K562 (cell line): ENCODE data around the gene HBEGF. TPM values are rescaled to one million over a fixed set of nuclear protein-coding genes. Genes with fewer than 3 reads are reported as not detected.

Experiments used
- ATAC-seq: fragments of 200-7000 bp; cut with Tn5 transposase; 3 replicates; pipeline ENCODE4 v1.9.1; 2020; ENCODE audit warnings: moderate library complexity
- BruUV-seq: library from RNA; stranded (reverse); fragments of 400-500 nt; replicated peaks from 2 replicates; lab custom pipeline; 2021; lab: Mats Ljungman, UMichigan
- CTCF ChIA-PET: fragments of 300-600 bp; formaldehyde crosslinking; extraction: SDS; loops from one replicate; lab custom pipeline; 2021; ENCODE audit warnings: low intra/inter-chr PET ratio; lab: Yijun Ruan, JAX
- POLR2A ChIA-PET: fragments of 300-600, 350-650 bp; sonication (Branson Sonifier 250); formaldehyde crosslinking; extraction: SDS; loops from one replicate; lab custom pipeline; 2021; ENCODE audit warnings: antibody characterized with exemption, inconsistent platforms; lab: Yijun Ruan, JAX
- DNase-seq, 4 experiments: peaks; one replicate each; pipeline versions ENCODE4 v3.0.0 to v3.0.0-alpha.2; 2011 to 2018; ENCODE audit warnings: low spot score in 3 of 4, mixed read lengths in 3 of 4; ENCODE audit errors: extremely low read depth in 1 of 4
- FAIRE-seq: peaks from 2 replicates; lab custom pipeline; 2011; peaks lifted over from hg19 to GRCh38; lab: Jason Lieb, UNC
- H2AFZ ChIP-seq: 2 replicates; pipeline ENCODE4 v1.6.0; 2011; ENCODE audit warnings: low read depth, low read length, control low read depth, inconsistent platforms
- H3K27ac ChIP-seq: fragments of 200-600 bp; 3 replicates; pipeline ENCODE4 v1.8.0; 2011; ENCODE audit warnings: low read depth, mild to moderate bottlenecking, control low read depth, inconsistent platforms, low read length, moderate library complexity, mixed read lengths; ENCODE audit errors: extremely low read depth
- H3K27me3 ChIP-seq, 2 experiments: fragments of 300-600 bp in 1 of 2; 2 replicates in 1 of 2; 3 replicates in 1 of 2; pipeline versions ENCODE4 v1.6.0 to v1.8.0; 2011; ENCODE audit warnings: inconsistent platforms in 2 of 2, low read length in 2 of 2, mild to moderate bottlenecking in 1 of 2, mixed read lengths in 1 of 2, moderate library complexity in 1 of 2; ENCODE audit not compliant: control insufficient read depth in 2 of 2, insufficient read depth in 2 of 2
- H3K36me3 ChIP-seq: fragments of 300-600 bp; 3 replicates; pipeline ENCODE4 v1.8.0; 2011; ENCODE audit warnings: mild to moderate bottlenecking, low read length, inconsistent platforms; ENCODE audit not compliant: control insufficient read depth, insufficient read depth
- H3K4me1 ChIP-seq, 2 experiments: fragments of 200-600 bp in 1 of 2; replicated peaks in 1 of 2; 2 replicates in 1 of 2; 3 replicates in 1 of 2; pipeline versions ENCODE4 v1.5.1 to v1.8.0; 2011; ENCODE audit warnings: inconsistent platforms in 2 of 2, low read length in 2 of 2, mild to moderate bottlenecking in 1 of 2, mixed read lengths in 1 of 2, moderate library complexity in 1 of 2; ENCODE audit not compliant: control insufficient read depth in 2 of 2, insufficient read depth in 2 of 2
- H3K4me2 ChIP-seq: 2 replicates; pipeline ENCODE4 v1.6.1; 2011; ENCODE audit warnings: low read length, control low read depth, inconsistent platforms, mixed read lengths; ENCODE audit not compliant: insufficient read depth
- H3K4me3 ChIP-seq: fragments of 200-600 bp; sonication (generic), shearing (Covaris generic); 2 replicates; pipeline ENCODE4 v1.5.1; 2016; ENCODE audit warnings: control low read depth, inconsistent platforms
- H3K79me2 ChIP-seq: fragments of 200-600 bp; 3 replicates; pipeline ENCODE4 v1.8.0; 2011; ENCODE audit warnings: low read length, inconsistent platforms; ENCODE audit not compliant: control insufficient read depth, insufficient read depth
- H3K9ac ChIP-seq, 2 experiments: 2 replicates each; pipeline versions ENCODE4 v1.6.0 to v1.6.1; 2011; ENCODE audit warnings: low read depth in 2 of 2, low read length in 2 of 2, control low read depth in 1 of 2, inconsistent platforms in 1 of 2, mild to moderate bottlenecking in 1 of 2, mixed read lengths in 1 of 2; ENCODE audit not compliant: insufficient read depth in 1 of 2
- H3K9me1 ChIP-seq: one replicate; pipeline ENCODE4 v1.6.0; 2011; ENCODE audit warnings: inconsistent platforms, mild to moderate bottlenecking, low read length, moderate library complexity; ENCODE audit not compliant: control insufficient read depth, insufficient read depth
- H3K9me3 ChIP-seq: replicated peaks from 2 replicates; pipeline ENCODE4 v1.5.1; 2011; ENCODE audit warnings: low read depth, low read length, inconsistent platforms; ENCODE audit not compliant: control insufficient read depth, insufficient read depth
- H4K20me1 ChIP-seq: replicated peaks from 2 replicates; pipeline ENCODE4 v1.6.1; 2011; ENCODE audit warnings: low read length, inconsistent platforms, mixed read lengths; ENCODE audit not compliant: control insufficient read depth, insufficient read depth
- BRD4 ChIP-seq: fragments of 200-600 bp; sonication (generic); IDR thresholded peaks from 2 replicates; pipeline ENCODE4 v1.6.1; 2017; ENCODE audit warnings: inconsistent platforms
- DPF2 ChIP-seq: fragments of 450-650 bp; IDR thresholded peaks from 2 replicates; pipeline ENCODE4 v1.6.1; 2016
- EHMT2 ChIP-seq: fragments of 450-650 bp; IDR thresholded peaks from 2 replicates; pipeline ENCODE4 v1.6.1; 2018; ENCODE audit warnings: antibody characterized with exemption
- GATAD2B ChIP-seq: fragments of 450-650 bp; IDR thresholded peaks from 2 replicates; pipeline ENCODE4 v1.6.1; 2017; ENCODE audit warnings: mild to moderate bottlenecking, borderline replicate concordance
- HIVEP1 ChIP-seq: fragments of 250-450 bp; sonication (Bioruptor Pico); IDR thresholded peaks from 2 replicates; pipeline ENCODE4 v1.4.0; 2020; ENCODE audit warnings: mild to moderate bottlenecking
- NR2C2 ChIP-seq, 2 experiments: fragments of 200-800 bp in 1 of 2; sonication (Bioruptor generic) in 1 of 2; sonication (generic) in 1 of 2; formaldehyde crosslinking in 1 of 2; IDR thresholded peaks; 2 replicates each; pipeline versions ENCODE4 v1.6.1 to v1.8.0; 2016 to 2022; ENCODE audit warnings: mild to moderate bottlenecking in 1 of 2, missing compliant biosample characterization in 1 of 2, missing genetic modification characterization in 1 of 2, missing genetic modification reagents in 1 of 2
- PML ChIP-seq: IDR thresholded peaks from 2 replicates; pipeline ENCODE4 v1.6.1; 2012; ENCODE audit warnings: low read length, inconsistent platforms
- POLR2G ChIP-seq: fragments of 200-400 bp; formaldehyde crosslinking; IDR thresholded peaks from 2 replicates; pipeline ENCODE4 v1.6.1; 2017; ENCODE audit warnings: low read depth, mild to moderate bottlenecking, antibody characterized with exemption, low read length, moderate library complexity
- SMAD1 ChIP-seq: fragments of 150-350 bp; IDR thresholded peaks from 2 replicates; pipeline ENCODE4 v1.6.1; 2014; ENCODE audit warnings: low read length, low read depth; ENCODE audit not compliant: partially characterized antibody
- SMARCA4 ChIP-seq: fragments of 450-650 bp; IDR thresholded peaks from 2 replicates; pipeline ENCODE4 v1.6.1; 2016
- U2AF1 ChIP-seq: fragments of 200-400 bp; formaldehyde crosslinking; optimal IDR thresholded peaks from 2 replicates; pipeline ENCODE3; 2017; ENCODE audit warnings: mild to moderate bottlenecking, low read depth, low read length, moderate library complexity
- ZKSCAN1 ChIP-seq: fragments of 150-350 bp; IDR thresholded peaks from 2 replicates; pipeline ENCODE4 v1.6.1; 2016; ENCODE audit warnings: low read depth, low read length
- ZKSCAN8 ChIP-seq: fragments of 200-800 bp; sonication (Bioruptor generic); IDR thresholded peaks from 2 replicates; pipeline ENCODE4 v1.6.1; 2016; ENCODE audit warnings: missing genetic modification characterization, missing compliant biosample characterization
- ZNF384 ChIP-seq: IDR thresholded peaks from 2 replicates; pipeline ENCODE4 v1.6.1; 2012; ENCODE audit warnings: low read depth, low read length, improper control_type of control experiment
- WGBS: fragments of 100-300 bp; shearing (Covaris generic); methylation state at CpG from one replicate; pipeline ENCODE4 v1.1.6; 2016; ENCODE audit warnings: low coverage, mixed read lengths; ENCODE audit not compliant: insufficient coverage; ENCODE audit errors: missing lambda C conversion rate; 5-methylcytosine and 5-hydroxymethylcytosine counted together
- in situ Hi-C: fragments of 300-500 bp; cut with MboI; formaldehyde crosslinking; loops from 4 replicates; pipeline ENCODE4 v1.15.0; 2018; ENCODE audit warnings: inconsistent platforms, mixed read lengths
- intact Hi-C: fragments of 100-400 bp; cut with micrococcal nuclease; formaldehyde crosslinking; loops from 2 replicates; pipeline ENCODE4 v1.14.2; 2022
- polyA plus RNA-seq, 8 experiments: library from polyadenylated mRNA; depleted of rRNA in 4 of 8; stranded (reverse) in 5 of 8; unstranded in 3 of 8; fragments of >200 nt; fragmentation: Nextera tagmentation in 2 of 8; fragmentation: Illumina TruSeq in 1 of 8; extraction: Ambion mirVana in 2 of 8; extraction: Trizol in 1 of 8; gene quantifications; 2 replicates each; pipeline versions ENCODE4 v1.2.1 to v1.2.3, GENCODE V29; 2011 to 2014; ENCODE audit warnings: inconsistent platforms in 1 of 8, missing spikeins in 1 of 8
- total RNA-seq, 7 experiments: library from RNA; depleted of rRNA in 6 of 7; stranded (reverse); fragments of >200 nt in 6 of 7; fragmentation: Illumina TruSeq in 2 of 7; extraction: Trizol in 2 of 7; gene quantifications; 2 replicates each; pipeline versions ENCODE4 v1.2.1 to v1.2.3, GENCODE V29; 2011 to 2021; ENCODE audit warnings: low replicate concordance in 1 of 7
- TF ChIP-seq, protein P1 (sequence below): sonication (generic); formaldehyde crosslinking; IDR thresholded peaks from 2 replicates; pipeline ENCODE4 v1.8.0; 2022; ENCODE audit warnings: mild to moderate bottlenecking, missing genetic modification reagents
- TF ChIP-seq, protein P2 (sequence below): fragments of 450-650 bp; conservative IDR thresholded peaks from 2 replicates; pipeline ENCODE4 v1.6.1; 2016; ENCODE audit warnings: missing genetic modification characterization, low read depth, mild to moderate bottlenecking, missing compliant biosample characterization, moderate library complexity
- TF ChIP-seq, protein P3 (sequence below), 2 experiments: fragments of 450-650 bp in 1 of 2; sonication (generic) in 1 of 2; formaldehyde crosslinking in 1 of 2; IDR thresholded peaks in 1 of 2; conservative IDR thresholded peaks in 1 of 2; 2 replicates each; pipeline versions ENCODE4 v1.6.1 to v1.8.1; 2016 to 2023; ENCODE audit warnings: mild to moderate bottlenecking in 2 of 2, moderate library complexity in 2 of 2, inconsistent platforms in 1 of 2, missing genetic modification reagents in 1 of 2

HBEGF gene
- total and polyA plus RNA-seq, 9 of the 15 experiments (the other 6 are each of a cell fraction or from before 2014, with no cell fraction given) = 0.11 to 1.1 (median 0.60) TPM

DNA sequence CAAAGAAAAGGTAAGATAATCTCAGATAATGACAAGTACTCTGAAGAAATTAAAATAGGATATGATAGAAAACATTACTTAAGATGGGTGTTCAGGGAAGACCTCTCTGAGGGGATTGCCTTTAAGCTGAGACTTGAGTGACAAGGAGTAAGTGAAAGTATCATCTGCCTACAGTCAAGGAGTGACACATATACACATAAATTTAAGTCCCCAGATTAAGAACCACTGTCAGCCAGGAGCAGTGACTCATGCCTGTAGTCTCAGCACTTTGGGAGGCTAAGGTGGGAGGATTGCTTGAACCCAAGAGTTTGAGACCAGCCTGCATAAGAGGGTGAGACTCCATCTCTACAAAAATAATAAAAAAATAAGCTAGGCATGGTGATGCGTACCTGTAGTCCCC is 35.6 kb upstream of the HBEGF start:
- DNase-seq = peak in 1 of 4 experiments; percentile 33
- TF ChIP-seq U2AF1 (no peak), ZNF384 (no peak), BRD4 (no peak), SMAD1 (no peak), HIVEP1 (CRISPR knock-in tag) (no peak), ZKSCAN8 (CRISPR knock-in tag) (no peak), EHMT2 (no peak), POLR2G (no peak), ZKSCAN1 (no peak), DPF2 (peak; percentile 61; the same call in 1 of the 2 replicates), PML (no peak), GATAD2B (no peak), SMARCA4 (peak; percentile 55; the same call in 1 of the 2 replicates), NR2C2 (CRISPR knock-in tag; IDR thresholded peaks at IDR 0.05) (no peak), NR2C2 (tag; IDR thresholded peaks at IDR 0.05) (no peak)
- TF ChIP-seq, protein P1, sequence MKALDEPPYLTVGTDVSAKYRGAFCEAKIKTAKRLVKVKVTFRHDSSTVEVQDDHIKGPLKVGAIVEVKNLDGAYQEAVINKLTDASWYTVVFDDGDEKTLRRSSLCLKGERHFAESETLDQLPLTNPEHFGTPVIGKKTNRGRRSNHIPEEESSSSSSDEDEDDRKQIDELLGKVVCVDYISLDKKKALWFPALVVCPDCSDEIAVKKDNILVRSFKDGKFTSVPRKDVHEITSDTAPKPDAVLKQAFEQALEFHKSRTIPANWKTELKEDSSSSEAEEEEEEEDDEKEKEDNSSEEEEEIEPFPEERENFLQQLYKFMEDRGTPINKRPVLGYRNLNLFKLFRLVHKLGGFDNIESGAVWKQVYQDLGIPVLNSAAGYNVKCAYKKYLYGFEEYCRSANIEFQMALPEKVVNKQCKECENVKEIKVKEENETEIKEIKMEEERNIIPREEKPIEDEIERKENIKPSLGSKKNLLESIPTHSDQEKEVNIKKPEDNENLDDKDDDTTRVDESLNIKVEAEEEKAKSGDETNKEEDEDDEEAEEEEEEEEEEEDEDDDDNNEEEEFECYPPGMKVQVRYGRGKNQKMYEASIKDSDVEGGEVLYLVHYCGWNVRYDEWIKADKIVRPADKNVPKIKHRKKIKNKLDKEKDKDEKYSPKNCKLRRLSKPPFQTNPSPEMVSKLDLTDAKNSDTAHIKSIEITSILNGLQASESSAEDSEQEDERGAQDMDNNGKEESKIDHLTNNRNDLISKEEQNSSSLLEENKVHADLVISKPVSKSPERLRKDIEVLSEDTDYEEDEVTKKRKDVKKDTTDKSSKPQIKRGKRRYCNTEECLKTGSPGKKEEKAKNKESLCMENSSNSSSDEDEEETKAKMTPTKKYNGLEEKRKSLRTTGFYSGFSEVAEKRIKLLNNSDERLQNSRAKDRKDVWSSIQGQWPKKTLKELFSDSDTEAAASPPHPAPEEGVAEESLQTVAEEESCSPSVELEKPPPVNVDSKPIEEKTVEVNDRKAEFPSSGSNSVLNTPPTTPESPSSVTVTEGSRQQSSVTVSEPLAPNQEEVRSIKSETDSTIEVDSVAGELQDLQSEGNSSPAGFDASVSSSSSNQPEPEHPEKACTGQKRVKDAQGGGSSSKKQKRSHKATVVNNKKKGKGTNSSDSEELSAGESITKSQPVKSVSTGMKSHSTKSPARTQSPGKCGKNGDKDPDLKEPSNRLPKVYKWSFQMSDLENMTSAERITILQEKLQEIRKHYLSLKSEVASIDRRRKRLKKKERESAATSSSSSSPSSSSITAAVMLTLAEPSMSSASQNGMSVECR (CRISPR knock-in tag) = no peak
- TF ChIP-seq, protein P2, sequence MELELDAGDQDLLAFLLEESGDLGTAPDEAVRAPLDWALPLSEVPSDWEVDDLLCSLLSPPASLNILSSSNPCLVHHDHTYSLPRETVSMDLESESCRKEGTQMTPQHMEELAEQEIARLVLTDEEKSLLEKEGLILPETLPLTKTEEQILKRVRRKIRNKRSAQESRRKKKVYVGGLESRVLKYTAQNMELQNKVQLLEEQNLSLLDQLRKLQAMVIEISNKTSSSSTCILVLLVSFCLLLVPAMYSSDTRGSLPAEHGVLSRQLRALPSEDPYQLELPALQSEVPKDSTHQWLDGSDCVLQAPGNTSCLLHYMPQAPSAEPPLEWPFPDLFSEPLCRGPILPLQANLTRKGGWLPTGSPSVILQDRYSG (tag) = no peak
- TF ChIP-seq, protein P3, sequence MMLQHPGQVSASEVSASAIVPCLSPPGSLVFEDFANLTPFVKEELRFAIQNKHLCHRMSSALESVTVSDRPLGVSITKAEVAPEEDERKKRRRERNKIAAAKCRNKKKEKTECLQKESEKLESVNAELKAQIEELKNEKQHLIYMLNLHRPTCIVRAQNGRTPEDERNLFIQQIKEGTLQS (IDR thresholded peaks at IDR 0.05) = peak; percentile 75
- TF ChIP-seq, protein P3 (CRISPR knock-in tag; conservative IDR thresholded peaks at IDR 0.05) = no peak

More for the DNA sequence above, 35.6 kb upstream of the HBEGF start:
- intact Hi-C loops = no loop called here
- H4K20me1 ChIP-seq = no peaks in the 10 kb centered on the region
- POLR2A ChIA-PET = interaction anchor here (0.7 kb wide), 2 partner anchors 169 to 239 kb away, joined by 3 read pairs; no protein-coding TSS in a partner anchor
- H3K9me1 ChIP-seq = no peaks in the 10 kb centered on the region
- H3K4me1 ChIP-seq = peaks cover 0 to 2% of the 10 kb centered on the region in 2 experiments; a peak in 1 of 5 replicates
- no peaks in the 10 kb centered on the region for H3K79me2 ChIP-seq
- WGBS = 54% methylated on average over 1 of the region's 1 CpG
- no peak overlapping the region for H2AFZ ChIP-seq
- ATAC-seq (peak; percentile 80), FAIRE-seq (no peak)
- in situ Hi-C loops = no loop called here
- CTCF ChIA-PET = no interaction called here
- H3K4me3 ChIP-seq = no peak overlapping the region
- no peak overlapping the region for H3K4me2 ChIP-seq
- no peaks in the 10 kb centered on the region for H3K27me3 ChIP-seq
- no TSS peak for BruUV-seq
- H3K9ac ChIP-seq = no peak overlapping the region
- H3K9me3 ChIP-seq = no peaks in the 10 kb centered on the region
- no peaks in the 10 kb centered on the region for H3K36me3 ChIP-seq
- no peak overlapping the region for H3K27ac ChIP-seq
